Embryonic facial prominence (tissue), 1 donor: ENCODE results near the gene PSD2.

Experiments used
- DNase-seq: peaks from one replicate; pipeline ENCODE4 v3.0.0-alpha.2; 2016; ENCODE audit errors: extremely low spot score

The PSD2 gene

DNA sequence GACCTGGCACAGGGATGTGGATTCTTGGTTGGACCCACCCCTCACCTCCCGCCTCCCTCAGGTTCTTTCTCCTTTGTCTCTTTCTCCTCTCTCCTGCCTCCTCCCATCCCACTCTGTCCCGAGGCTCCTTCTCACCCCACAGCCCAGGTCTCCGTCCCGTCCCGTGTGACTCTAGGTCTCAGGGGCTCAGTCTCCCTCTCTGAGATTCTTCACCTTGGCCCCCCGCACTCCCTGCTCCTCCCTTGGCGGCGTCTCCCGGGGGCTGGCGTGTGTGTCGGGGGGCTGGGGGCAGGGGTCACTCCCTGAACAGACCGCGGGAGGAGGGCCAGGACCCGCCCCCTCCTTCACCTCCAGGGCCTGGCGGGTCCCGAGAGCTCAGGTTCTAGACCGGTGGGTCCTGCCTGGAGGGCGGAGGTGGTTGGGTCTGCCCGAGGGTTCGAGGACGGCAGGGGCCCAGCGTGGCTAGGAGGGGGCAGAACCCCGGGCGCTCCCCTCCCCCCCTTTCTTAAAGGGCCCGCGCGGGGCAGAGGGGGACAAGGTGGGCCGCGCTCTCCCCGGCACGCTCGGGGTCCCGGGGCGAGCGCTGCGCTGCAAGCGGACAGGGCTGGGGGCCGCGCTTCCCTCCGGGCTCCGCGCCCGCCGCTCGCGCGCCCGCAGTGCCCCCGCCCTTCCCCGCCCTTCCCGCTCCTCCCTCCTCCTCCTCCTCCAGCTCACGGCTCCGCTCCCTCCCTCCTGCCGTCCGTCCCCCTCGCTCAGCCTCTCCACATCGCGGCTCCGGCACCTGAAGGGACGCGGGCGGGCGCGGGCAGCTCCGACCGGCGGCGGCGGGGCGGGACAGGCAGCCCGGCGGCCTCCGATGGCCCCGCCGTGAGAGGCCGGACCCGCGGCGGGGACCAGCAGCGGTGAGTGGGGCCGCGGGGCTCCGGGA is at the start of gene PSD2:
TSS of gene PSD2 (plus strand) at position 735 of the 928 bp plus-strand sequence. CDS start 13,633 bp downstream, outside the sequence.
- DNase-seq: no peak

DNA sequence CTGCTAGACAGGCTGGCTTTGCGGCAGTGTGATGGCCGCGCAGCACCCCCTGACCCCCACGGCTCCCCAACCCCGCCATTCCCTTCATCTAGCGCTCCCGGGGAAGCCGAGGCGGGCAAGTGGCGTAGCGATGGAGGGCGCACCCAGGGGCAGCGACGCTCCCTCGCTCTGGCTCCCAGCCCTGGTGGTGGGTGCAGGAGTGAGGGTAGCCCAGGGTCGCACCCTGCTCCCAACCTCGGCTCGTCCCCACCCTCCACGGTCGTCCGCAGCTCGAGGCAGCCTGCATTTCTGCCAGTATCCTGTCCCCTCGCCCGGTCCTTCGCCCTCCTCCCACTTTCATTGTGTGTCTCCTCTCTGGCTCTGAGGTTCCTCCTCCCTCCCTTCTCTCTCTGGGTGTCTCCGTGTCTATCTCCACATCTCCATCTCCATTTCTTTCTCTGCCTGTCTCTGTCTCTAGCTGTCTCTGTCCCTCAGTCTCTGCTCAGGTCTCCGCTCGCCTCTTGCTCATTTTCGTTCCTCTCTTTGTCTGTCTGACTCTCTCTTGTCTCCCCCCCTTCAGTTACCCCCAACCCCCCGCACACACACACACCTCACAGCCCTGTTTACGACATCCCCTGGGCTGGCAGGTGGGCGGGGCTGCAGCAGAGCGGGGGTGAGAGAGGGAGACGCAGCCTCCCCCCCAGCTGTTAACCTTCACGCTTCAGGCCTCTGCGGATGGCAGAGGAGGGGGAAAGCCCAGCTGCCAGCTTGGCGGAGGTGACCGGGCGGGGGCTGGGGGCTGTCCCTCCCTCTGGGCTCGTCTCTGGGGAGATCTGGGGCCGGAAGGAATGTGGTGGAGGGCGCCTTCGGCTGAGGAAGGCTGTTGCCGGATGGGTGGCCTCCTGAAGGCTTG is 48.7 kb upstream of the PSD2 start:
- no peak for DNase-seq

DNA sequence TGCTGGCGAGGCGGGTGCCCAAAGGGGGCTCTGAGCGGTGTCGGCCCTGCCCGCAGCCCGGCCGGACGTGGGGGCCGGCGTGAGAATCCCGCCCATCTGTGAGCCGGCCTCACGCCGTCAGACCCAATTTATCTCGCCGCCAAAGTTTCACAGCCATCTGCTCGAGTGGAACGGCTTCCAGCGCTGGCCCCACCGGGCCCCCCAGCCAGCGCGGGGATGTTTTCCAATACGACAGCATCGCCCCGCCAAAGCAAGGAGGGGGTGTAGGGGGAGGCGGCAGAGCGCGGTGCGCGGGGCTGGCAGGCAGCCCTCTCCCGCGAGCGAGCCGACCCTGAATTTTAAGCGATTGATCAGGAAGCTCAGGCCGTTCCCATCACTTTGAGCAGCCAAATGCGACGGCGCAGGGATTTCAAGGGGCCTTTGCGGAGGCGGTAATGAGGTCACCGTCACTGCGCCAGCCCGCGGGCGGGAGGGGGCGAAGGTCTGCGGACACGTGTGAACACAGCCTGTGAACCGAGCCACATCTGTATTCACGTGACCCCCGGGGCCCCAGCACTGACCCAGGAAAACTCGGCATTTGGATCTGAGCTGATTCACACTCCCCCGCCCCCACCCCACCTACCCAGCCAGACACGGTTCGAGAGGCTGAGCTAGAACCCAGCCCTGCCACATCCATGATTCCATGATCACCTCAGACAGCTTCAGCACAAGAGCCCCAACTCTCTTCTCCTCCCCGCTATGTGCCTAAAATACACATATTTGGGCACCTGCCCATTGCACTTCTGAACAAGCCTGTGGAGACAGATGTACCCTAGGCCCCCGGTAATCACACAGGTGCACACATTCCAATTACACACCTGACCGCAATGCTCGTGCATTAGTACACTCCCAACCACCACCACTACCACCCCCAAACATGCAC is 47.8 kb upstream of the PSD2 start:
- DNase-seq: no peak

DNA sequence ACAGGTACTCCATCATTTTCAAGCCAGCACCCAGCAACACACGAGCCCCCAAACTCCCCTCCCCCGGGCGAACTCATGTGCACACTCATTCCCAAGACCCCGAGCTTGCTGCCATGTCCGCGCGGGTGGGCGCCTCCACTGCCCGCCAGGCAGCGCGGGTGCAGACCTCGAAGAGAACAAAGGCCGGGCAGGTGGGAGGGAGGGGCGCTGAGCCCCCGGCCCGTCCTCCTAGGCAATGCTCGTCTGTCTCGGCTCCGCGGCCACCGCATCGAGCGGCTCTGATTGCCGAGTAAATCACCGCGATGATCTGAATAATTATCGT is 47.1 kb upstream of the PSD2 start:
- DNase-seq: no peak

DNA sequence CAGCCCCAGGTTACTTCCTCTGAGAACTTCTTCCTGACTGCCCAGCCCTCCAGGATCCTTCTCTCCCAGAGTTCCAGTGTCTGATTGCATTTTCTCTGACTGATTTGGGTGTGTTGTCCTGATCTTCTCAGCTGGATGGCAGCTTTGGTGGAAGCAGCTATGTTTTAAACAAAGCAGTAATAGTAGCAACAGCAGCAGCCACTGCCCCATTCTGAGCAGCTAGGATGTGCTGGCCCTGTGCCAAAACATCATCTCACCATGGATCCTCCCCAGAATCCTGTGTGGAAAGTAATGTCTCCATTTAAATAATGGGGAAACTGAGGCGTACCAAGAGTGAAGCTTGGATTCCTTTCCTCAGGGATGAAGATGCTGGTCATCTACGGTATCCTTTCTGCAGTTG is 46.4 kb upstream of the PSD2 start:
- no peak for DNase-seq

DNA sequence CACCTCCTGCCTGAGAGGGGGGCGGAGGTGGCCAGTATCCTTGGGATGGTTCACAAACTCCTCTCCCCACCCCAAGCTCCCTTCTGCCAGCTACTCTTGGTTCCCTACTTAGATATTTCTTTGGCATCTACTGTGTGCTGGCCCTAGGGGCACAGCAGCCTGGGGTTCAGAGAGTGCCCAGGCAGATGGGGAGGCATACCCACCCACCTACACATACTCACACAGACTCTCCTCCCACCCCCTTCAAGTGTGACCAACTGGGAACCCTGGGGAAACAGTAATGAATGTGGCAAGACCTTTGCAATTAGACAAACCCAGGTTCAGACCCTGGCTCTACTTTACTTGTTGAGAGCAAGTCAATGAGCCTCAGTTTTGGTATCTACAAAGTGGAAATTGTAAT is 44.4 kb upstream of the PSD2 start:
- no peak for DNase-seq

DNA sequence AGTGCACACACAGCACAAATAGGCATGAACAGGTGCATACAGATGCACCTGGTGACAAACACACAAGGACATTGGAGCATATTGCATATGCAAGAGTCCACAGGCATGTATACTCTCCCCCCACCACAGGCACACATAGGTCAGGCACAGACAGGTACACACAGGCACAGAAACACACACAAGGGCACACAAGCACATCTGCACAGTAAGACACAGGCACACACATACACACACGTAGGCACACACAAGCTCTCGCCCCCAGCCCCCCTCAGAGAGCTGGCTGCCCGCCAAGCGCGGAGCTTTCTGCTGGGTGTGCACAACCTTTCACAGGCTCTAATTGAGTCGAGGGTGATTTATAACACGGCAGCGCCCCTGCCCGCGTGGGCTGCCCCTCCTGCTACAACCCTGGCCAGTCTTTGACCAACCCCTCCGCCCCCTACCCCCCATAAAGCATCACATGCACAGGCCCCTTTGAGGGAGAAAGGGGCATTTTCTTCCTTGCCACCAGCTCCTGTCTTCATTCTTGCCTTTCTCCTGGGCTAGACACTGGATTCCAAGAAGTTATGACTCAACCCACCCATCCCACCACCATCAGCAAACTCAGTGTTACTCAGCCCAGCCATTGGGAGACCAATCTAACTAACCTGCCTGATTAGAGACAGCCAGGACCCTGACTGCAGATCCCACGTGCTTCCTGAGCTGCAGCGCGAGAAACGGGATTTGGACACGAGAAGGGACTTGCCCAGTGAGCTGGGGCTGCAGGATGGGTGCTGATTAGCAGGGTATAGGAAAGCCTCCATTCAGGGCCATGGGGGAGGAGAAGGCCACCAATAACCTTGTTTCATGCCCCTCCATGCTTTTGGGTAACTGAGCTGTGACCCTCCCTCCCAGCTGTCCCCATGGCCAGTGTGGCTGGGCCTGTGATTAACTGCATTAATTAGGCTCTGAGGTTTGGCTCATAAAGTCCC is 42.8 kb upstream of the PSD2 start:
- DNase-seq: no peak

DNA sequence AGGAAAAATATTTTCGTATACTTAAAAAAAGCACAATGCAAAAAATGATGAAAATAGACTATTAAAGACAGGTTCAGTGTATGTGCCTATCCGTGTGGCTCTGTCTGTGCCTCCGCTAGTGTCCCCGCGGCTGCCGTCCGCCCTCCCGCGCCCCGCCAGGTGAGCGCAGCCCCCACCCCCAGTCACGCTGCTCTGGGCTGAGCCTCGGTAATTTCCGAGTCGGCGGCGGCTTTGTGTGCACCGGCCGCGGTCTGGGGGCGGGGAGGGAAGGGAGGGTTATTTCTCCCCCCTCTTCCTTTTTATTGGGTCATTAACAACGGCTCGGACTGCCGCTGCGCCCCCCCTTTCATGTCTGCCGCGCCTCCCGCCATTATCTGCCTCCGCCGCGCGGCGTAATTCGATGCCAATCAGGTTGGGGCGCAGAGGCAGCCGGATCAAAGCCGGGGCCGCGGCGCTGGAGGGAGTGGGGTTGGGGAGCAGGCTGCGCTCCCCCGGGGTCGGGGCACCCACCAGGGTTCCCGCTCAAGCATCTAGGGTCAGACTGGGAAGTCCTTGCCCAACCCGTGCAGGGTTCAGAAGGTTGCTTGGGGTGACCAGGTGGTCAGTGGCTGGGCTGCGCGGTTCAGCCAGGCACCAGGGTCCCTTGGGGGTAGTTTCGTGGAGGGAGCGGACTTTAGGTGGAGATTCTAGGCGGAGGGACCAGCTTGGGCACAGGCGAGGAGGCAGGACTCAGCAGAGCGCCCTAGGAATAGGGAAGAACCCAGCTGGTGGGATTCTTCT is 39.5 kb upstream of the PSD2 start:
- DNase-seq: no peak

DNA sequence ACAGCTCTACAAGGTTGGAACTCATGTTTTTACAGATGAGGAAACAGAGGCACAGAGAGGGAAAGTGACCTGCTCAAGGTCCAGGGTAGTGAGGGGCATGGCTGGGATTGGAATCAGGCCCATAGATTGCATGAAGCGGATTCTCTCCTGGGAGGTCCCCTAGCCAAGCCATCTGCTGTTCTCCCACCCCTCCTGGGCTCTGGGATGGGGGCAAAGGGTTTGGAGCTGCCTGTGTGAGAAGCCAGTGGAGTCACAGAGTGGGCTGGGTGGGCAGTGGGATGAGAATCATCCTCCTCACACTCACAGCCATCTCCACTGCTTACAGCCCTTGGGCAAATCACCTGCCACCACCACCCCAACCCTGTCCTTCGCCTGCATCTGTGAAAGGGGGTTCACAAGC is 38.6 kb upstream of the PSD2 start:
- DNase-seq: no peak

DNA sequence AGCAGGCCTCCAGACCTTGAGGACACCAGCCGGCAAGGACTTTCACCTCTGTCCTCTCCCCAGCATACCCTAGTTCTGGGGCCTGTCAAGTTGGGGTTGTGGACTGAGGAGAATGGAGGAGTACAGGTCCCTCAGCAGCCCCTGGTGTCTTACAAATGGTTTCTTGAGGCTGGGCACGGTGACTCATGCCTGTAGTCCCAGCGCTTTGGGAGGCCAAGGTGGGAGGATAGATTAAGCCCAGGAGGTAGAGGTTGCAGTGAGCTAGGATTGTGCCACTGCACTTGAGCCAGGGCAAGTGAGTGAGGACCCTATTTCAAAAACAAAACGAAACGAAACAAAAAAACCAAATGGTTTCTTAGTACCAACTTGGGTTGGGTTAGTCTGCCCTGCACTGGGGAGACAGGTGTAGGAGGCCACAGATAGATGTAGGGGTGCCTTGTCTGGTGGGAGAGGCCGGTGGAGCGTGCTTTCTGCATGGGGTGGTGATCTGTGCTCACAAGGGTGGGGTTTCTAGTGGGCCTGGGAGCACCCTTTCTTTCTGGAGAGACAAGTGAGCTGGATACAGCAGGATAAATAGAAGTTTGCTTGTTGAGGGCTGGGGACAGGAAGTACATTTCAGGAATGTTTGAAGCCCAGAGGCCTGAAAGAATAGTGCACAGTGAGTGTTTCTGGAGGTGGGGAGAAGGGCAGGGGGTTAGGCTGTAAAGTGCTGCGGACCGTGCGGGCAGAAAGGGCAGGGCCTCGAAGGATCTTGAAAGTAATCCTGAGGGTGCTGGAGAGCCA is 37.7 kb upstream of the PSD2 start:
- DNase-seq: no peak

DNA sequence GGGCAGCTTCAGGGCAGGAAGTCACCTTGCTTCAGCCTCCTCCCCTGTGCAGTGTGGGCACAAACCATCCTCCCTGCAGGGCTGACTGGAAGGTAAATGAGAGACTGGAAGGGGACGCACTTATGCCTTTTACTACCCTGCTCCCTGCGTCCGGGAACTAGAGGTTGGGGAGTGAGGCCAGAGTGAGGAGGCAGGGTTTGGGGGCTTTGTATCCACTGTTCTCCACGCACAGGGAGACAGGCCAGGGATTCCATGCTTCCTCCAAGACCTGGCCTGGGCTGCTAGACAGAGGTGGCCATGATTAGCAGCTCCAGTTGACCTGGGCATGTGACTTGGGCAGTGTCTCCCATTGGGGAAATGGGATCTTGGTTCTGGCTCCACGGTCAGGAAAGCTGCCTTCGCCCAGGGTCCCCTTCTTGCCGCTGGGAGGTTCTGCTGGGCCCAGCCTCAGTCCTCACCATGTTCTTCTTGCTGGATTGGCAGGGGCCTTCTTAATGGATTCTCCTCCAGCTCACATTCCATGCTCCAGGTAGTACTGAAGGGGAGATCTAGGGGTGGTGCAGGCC is 37.0 kb upstream of the PSD2 start:
- no peak for DNase-seq

DNA sequence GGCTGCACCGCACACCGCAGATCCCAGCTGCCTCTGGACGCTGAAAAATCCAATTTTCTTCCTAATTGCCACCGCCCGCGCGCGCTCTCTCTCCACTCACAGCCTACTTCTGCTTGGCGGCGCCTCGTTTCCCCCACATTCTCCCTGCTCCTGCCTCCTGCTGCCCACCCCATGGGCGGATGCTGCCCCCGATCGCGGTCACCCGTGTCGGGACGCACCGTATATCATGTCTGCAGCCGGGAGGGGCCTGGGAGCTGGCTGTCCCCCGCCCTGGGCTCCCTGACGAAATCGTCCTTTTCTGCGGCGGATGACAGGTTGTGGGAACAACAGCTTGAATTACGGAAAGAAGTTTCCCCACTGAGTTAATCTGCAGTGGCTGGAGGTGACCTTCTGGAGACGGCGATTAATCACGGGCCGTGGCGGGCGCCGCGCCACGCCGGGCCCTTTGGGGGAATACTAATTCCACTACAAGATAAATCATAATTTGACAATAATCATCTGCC is 36.3 kb upstream of the PSD2 start:
- no peak for DNase-seq

DNA sequence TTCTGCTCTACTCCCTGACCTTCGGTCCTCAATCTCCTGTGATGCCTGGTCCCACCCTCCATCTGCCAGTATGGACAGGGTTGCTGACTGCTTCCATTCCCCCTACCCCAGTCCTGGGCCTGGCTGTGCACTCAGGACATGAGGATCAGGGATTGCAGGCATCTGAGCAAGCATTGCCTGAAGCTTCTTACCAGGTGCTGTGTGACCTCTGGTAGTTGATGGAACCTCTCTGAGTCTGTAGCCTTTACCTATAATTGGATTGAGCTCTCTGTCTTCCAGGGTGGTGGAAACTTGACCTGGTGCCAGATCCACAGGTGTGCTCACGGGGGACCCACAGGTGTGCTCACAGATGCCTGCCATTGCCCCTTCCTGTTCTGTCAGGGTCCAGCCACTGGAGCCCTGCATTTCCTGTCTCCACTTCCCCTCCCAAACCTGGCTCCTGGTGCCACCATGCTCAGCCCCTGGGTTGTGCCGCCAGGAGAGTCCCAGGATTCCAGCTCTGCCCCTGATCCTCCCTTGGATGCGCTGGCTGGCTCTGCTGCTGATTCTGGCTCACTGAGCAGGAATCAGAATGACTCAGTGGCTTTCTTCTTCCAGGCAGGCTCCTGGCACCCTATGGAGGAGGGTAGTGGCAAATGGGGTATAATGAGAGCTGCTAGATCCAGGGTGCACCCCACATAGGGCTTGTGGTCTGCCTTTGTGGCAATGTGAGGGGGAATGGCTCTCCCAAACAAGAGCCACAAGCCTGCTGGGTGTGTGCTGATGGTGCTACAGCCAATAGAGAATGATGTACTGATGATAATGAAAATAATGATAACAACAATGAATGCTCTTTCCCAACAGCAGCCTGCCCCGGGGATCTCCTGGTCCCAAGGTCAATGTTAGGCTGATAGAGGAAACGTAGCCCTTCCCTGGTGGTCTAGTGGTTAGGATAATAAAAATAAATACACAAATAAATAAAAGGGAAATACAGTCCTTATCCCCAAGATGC is 35.2 kb upstream of the PSD2 start:
- no peak for DNase-seq

DNA sequence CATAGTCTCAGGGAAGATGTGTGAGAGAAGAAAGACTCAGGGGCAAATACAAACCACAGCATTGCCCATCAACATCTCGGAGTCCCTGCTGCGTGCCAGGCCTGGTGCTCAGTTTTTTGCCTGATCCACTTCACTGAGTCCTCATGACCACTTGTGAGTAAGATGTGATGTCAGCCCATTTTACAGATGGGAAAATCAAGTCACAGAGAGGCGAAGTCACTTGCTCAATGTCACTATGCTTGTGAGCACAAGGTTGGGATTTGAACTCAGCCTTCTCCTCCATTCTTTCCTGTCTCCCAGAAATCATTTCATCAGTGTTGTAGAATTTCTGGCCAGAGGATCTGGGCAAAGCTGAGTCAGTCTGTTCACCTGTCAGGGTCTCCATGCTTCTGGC is 34.6 kb upstream of the PSD2 start:
- DNase-seq: no peak

DNA sequence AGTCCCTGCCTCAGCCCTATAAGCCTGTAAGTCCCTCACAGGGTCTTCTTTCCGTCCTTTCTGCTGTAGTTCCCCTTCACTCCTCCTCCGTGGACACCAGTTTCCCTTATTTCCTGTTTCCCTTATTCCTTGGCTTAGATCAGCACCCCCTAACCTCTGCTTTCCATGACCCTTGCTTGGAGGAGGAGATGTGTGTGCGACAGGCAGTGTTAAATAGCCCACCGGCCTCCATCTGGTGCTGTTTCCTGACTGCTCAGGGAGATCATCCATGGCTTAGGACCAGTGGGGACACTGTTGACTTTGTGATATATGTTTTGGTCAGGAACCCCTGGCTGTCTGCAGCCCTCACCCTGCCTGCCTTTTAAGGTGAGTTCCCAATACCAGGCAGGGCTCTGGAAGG is 34.1 kb upstream of the PSD2 start:
- DNase-seq: no peak

DNA sequence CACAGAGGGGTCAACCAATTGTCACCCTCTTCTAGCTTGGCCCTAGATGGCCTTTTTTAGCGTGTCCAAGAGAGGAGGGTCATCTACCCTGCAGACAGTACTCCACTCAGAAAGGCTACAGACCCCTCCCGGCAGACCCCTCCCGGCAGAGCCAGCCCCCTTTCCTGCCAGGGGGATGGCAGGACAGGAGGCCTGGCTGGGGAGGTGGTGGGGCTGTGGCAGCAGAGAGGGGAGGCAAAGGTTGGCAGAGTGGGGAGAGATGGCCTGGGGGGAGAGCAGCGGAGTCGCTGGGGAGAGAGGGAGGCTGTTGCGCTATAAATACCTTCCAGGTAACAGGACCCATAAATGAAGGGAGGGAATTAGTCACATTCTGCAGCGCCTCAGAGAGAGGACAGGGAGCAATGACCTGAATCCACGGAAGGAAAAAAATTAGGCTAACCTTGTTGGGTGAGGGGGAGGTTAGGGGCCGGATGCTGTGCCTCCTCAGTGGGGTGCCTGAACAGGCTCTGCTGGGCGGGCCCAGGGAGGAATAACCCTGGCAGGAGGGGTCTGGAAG is 32.9 kb upstream of the PSD2 start:
- DNase-seq: no peak
